ENCODE measurements around the gene MMP21. TPM values are rescaled to one million over a fixed set of nuclear protein-coding genes. Genes with fewer than 3 reads are reported as not detected.

Gene MMP21
- total and polyA plus RNA-seq, 10 of the 15 experiments (the other 5 are each of a cell fraction or from before 2014, with no cell fraction given): 0.08 to 0.24 TPM; not detected in 8

DNA sequence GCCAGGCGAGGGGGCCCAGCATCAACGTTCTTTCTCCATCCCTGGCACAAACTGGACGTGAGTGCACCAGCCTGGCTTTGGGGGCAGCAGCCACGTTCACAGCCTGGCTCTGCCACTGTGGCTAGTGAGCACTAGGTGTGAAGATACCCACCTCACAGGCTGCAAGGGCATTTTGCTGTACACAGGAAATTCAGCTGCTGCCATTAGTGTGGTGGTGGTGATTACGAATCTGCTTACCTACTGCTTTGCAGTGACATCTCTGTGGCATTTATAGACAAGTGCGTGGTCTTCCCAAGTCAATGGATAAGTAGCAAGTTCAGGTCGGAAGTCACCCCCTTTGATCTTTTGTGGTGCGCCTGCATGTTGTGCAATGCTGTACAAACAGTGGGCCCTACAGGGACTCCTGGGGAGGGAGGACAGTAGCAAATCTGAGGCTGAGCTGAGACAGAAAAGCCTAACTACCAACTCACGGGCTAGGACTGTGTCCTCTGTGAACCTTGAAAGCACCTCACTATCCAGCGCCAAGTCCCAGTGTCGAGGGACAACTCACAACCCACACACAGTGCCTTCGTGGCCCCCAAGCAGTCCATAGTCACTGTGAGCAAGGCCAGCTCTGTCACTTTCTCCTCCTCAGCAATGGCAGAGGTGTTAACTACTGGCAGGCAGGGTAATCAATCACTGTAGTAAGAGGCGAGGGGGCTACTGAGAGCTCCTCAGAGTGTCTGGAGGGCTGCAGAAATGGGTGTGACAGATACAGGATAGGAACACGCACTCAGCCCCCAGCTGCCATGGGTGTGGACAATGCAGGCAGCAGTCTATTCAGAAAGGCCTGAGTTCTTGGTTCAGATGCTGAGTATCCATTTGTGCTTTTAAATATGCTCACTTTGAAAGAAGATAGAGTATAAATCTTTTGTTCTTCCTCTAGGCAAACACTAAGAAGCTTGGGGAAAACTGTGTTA, 17.0 kb upstream of the MMP21 start:
- Histone ChIP-seq H3K9me3 (replicated peaks; ENCODE audit: control insufficient read depth, insufficient read depth, low read length) (no peaks in the 10 kb centered on the region), H3K79me2 (ENCODE audit: control insufficient read depth, insufficient read depth, low read length) (no peaks in the 10 kb centered on the region), H3K27me3 (replicated peaks in 1 of 2; ENCODE audit: control insufficient read depth in 2 of 2, insufficient read depth in 2 of 2, low read length in 1 of 2) (no peaks in the 10 kb centered on the region), H3K27ac (ENCODE audit: control insufficient read depth, insufficient read depth) (no peak overlapping the region), H4K20me1 (ENCODE audit: control insufficient read depth, insufficient read depth) (no peaks in the 10 kb centered on the region), H3K36me3 (ENCODE audit: control insufficient read depth in 2 of 2, insufficient read depth in 2 of 2, low read length in 1 of 2) (peaks cover 3 to 6% of the 10 kb centered on the region in 2 experiments), H3K4me1 (ENCODE audit: control insufficient read depth, insufficient read depth, low read length) (no peaks in the 10 kb centered on the region), H3K4me3 (no peak overlapping the region), H3K4me2 (ENCODE audit: control insufficient read depth, insufficient read depth) (no peak overlapping the region), H2AFZ (ENCODE audit: control insufficient read depth, low read depth, low read length) (no peak overlapping the region), H3K9ac (ENCODE audit: control insufficient read depth, insufficient read depth, low read length) (no peak overlapping the region)
- in situ Hi-C loops (cut with MboI) (no loop called here), intact Hi-C loops (cut with micrococcal nuclease; ENCODE audit: unreplicated experiment) (no loop called here)
- FAIRE-seq (no peak), DNase-seq (ENCODE audit: low read depth, low spot score) (no peak), ATAC-seq (no peak)
- ChIA-PET SMC1A (ENCODE audit: uncharacterized antibody, unreplicated experiment) (no interaction called here), POLR2A (no interaction called here), CTCF (interaction anchor here (0.6 kb wide), 1 partner anchor 61 kb away, joined by 3 read pairs; no protein-coding TSS in a partner anchor), RAD21 (ENCODE audit: unreplicated experiment) (no interaction called here)
- no TSS peak for BruUV-seq (replicated peaks)
- no peak for TF ChIP-seq EP300 (IDR thresholded peaks at IDR 0.05; ENCODE audit: borderline replicate concordance in 1 of 2, control insufficient read depth in 1 of 2, low read depth in 2 of 2, low read length in 2 of 2)
- no peak for TF ChIP-seq FOS (IDR thresholded peaks at IDR 0.05; ENCODE audit: borderline replicate concordance, extremely low read depth, insufficient read length)
- TF ChIP-seq ESRRA (IDR thresholded peaks at IDR 0.05; ENCODE audit: low read length): no peak
- no peak for TF ChIP-seq BMI1 (IDR thresholded peaks at IDR 0.05; ENCODE audit: borderline replicate concordance)
- no peak for TF ChIP-seq SPI1 (IDR thresholded peaks at IDR 0.05; ENCODE audit: borderline replicate concordance, insufficient read depth, low read depth, low read length)
- no peak for TF ChIP-seq HDAC6 (IDR thresholded peaks at IDR 0.05; ENCODE audit: unreplicated experiment)
- TF ChIP-seq ZZZ3 (IDR thresholded peaks at IDR 0.05; ENCODE audit: control insufficient read depth, insufficient read length, low read depth): no peak
- TF ChIP-seq SREBF2 (IDR thresholded peaks at IDR 0.05; ENCODE audit: low read length): no peak
- no peak for TF ChIP-seq ZNF217 (IDR thresholded peaks at IDR 0.05)
- TF ChIP-seq SUZ12 (IDR thresholded peaks at IDR 0.05; ENCODE audit: unreplicated experiment): no peak
- TF ChIP-seq NR2C1 (IDR thresholded peaks at IDR 0.05): no peak
- no peak for TF ChIP-seq STAT3 (IDR thresholded peaks at IDR 0.05; ENCODE audit: low read depth, low read length)
- TF ChIP-seq, protein P1, sequence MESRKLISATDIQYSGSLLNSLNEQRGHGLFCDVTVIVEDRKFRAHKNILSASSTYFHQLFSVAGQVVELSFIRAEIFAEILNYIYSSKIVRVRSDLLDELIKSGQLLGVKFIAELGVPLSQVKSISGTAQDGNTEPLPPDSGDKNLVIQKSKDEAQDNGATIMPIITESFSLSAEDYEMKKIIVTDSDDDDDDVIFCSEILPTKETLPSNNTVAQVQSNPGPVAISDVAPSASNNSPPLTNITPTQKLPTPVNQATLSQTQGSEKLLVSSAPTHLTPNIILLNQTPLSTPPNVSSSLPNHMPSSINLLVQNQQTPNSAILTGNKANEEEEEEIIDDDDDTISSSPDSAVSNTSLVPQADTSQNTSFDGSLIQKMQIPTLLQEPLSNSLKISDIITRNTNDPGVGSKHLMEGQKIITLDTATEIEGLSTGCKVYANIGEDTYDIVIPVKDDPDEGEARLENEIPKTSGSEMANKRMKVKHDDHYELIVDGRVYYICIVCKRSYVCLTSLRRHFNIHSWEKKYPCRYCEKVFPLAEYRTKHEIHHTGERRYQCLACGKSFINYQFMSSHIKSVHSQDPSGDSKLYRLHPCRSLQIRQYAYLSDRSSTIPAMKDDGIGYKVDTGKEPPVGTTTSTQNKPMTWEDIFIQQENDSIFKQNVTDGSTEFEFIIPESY (IDR thresholded peaks at IDR 0.05): no peak
- TF ChIP-seq, protein P2, sequence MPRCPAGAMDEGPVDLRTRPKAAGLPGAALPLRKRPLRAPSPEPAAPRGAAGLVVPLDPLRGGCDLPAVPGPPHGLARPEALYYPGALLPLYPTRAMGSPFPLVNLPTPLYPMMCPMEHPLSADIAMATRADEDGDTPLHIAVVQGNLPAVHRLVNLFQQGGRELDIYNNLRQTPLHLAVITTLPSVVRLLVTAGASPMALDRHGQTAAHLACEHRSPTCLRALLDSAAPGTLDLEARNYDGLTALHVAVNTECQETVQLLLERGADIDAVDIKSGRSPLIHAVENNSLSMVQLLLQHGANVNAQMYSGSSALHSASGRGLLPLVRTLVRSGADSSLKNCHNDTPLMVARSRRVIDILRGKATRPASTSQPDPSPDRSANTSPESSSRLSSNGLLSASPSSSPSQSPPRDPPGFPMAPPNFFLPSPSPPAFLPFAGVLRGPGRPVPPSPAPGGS (IDR thresholded peaks at IDR 0.05; ENCODE audit: borderline replicate concordance, insufficient read depth, low read depth, low read length, poor library complexity, severe bottlenecking): no peak
- TF ChIP-seq JUNB (IDR thresholded peaks at IDR 0.05): no peak
- no peak for TF ChIP-seq POLR2AphosphoS2 (IDR thresholded peaks at IDR 0.05; ENCODE audit: low read depth, low read length)
- TF ChIP-seq SMC3 (IDR thresholded peaks at IDR 0.05; ENCODE audit: borderline replicate concordance, low read length): no peak
- 89% methylated on average over 14 of the region's 14 CpGs for WGBS (ENCODE audit: insufficient coverage, insufficient replicate concordance, low lambda C conversion rate, missing lambda C conversion rate)
